Adrenal gland (tissue), 5 donors: Measurements from ENCODE around the gene HORMAD2.

Experiments used
- POLR2A ChIP-seq, 2 donors: fragments of 450-650 bp; IDR thresholded peaks; one replicate each; pipeline ENCODE4 v1.6.1; 2017; ENCODE audit warnings: antibody characterized with exemption in 2 of 2, mild to moderate bottlenecking in 2 of 2, moderate library complexity in 1 of 2
- TF ChIP-seq, protein P1 (sequence below), 6 experiments: fragments of 450-650 bp in 4 of 6; fragments of 200-600 bp in 2 of 6; sonication (generic) in 1 of 6; IDR thresholded peaks; 1 replicate in 5 of 6; 2 replicates in 1 of 6; pipeline versions ENCODE4 v1.5.1 to v1.8.0; 2016 to 2021; ENCODE audit warnings: antibody characterized with exemption in 6 of 6, mild to moderate bottlenecking in 2 of 6, moderate library complexity in 1 of 6
- donor health status: DM: no; HTN: no; CAD: no.

DNA sequence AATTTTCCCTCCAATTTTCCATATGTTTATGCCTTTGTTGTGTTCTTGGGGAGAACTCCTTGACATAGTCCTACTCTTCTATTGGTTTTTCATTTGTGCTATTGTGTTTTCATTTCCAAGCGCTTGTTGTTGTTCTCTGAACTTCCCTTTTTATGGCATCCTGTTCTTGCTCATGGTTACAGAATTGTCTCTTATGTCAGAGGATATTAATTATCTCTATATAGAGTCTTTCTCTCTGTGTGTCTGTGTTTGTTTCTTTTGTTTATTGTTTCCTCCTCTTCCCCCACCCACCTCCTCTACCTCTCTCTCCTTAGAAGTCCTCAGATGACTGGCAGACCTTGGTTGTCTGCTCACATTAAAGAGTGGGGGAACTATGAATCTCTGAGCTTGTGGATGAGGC, 69.9 kb downstream of the HORMAD2 start:
- TF ChIP-seq, protein P1, sequence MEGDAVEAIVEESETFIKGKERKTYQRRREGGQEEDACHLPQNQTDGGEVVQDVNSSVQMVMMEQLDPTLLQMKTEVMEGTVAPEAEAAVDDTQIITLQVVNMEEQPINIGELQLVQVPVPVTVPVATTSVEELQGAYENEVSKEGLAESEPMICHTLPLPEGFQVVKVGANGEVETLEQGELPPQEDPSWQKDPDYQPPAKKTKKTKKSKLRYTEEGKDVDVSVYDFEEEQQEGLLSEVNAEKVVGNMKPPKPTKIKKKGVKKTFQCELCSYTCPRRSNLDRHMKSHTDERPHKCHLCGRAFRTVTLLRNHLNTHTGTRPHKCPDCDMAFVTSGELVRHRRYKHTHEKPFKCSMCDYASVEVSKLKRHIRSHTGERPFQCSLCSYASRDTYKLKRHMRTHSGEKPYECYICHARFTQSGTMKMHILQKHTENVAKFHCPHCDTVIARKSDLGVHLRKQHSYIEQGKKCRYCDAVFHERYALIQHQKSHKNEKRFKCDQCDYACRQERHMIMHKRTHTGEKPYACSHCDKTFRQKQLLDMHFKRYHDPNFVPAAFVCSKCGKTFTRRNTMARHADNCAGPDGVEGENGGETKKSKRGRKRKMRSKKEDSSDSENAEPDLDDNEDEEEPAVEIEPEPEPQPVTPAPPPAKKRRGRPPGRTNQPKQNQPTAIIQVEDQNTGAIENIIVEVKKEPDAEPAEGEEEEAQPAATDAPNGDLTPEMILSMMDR (IDR thresholded peaks at IDR 0.05), result no peak
- TF ChIP-seq POLR2A (IDR thresholded peaks at IDR 0.05), result no peak
